MM.1S (cell line): ENCODE results near the gene KIAA0319L.

Source experiments
- EZH2phosphoT487 ChIP-seq: fragments of 300-600 bp; sonication (generic); IDR thresholded peaks from 2 replicates; pipeline ENCODE4 v1.6.1; 2018; ENCODE audit warnings: antibody characterized with exemption, low read length
- TF ChIP-seq, protein P1 (sequence below): fragments of 300-600 bp; sonication (generic); IDR thresholded peaks from 2 replicates; pipeline ENCODE4 v1.5.1; 2016; ENCODE audit warnings: antibody characterized with exemption, low read length, mixed read lengths

DNA sequence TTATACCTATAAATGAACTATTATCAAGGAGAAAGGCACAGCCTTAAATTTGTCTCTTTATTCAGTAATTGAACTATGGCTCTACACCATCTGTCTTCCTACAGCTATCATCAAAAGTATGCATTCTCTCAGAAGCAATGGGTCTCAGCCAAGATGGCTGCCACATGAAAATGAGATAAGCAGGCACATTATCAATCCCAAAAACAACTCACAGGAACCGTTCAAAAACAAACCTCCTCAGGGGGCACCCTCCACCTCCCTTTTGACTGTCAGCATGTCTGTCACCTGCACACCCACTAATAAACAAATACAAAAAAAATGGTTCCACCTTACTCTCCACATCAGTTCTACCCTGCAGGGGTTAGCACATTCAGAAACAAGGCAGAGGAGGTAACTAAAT is 23.6 kb downstream of the KIAA0319L start:
- TF ChIP-seq, protein P1, sequence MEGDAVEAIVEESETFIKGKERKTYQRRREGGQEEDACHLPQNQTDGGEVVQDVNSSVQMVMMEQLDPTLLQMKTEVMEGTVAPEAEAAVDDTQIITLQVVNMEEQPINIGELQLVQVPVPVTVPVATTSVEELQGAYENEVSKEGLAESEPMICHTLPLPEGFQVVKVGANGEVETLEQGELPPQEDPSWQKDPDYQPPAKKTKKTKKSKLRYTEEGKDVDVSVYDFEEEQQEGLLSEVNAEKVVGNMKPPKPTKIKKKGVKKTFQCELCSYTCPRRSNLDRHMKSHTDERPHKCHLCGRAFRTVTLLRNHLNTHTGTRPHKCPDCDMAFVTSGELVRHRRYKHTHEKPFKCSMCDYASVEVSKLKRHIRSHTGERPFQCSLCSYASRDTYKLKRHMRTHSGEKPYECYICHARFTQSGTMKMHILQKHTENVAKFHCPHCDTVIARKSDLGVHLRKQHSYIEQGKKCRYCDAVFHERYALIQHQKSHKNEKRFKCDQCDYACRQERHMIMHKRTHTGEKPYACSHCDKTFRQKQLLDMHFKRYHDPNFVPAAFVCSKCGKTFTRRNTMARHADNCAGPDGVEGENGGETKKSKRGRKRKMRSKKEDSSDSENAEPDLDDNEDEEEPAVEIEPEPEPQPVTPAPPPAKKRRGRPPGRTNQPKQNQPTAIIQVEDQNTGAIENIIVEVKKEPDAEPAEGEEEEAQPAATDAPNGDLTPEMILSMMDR = no peak
- TF ChIP-seq EZH2phosphoT487 = no peak
